ENCODE measurements around the gene CDH23. TPM values are rescaled to one million over a fixed set of nuclear protein-coding genes. Genes with fewer than 3 reads are reported as not detected.

Gene CDH23
- total RNA-seq, 1 experiment from 2014 or later, result 0.07 TPM

DNA sequence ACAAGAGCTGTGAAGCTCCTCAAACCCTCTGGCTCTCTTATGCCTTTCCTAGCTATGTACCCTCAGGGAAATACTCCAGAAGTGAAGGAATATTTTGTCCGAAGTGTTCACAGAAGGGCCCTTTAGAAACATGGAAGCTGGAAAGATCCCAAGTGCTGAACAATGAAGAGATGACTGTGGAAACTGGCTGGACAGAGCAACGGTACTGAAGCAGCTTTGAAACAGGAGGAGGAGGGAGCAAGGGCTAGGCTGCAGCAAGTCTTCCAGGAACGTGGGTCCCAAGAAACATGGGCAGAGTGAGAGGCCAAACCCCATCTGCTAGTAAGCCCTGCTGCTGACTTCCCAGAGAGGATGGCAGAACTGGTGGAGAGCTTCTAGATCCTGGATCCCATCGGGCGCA is 457.3 kb downstream of the CDH23 start:
- no peaks in the 10 kb centered on the region for H3K27me3 Mint-ChIP-seq (ENCODE audit: unreplicated experiment)
- TF ChIP-seq, protein P1, sequence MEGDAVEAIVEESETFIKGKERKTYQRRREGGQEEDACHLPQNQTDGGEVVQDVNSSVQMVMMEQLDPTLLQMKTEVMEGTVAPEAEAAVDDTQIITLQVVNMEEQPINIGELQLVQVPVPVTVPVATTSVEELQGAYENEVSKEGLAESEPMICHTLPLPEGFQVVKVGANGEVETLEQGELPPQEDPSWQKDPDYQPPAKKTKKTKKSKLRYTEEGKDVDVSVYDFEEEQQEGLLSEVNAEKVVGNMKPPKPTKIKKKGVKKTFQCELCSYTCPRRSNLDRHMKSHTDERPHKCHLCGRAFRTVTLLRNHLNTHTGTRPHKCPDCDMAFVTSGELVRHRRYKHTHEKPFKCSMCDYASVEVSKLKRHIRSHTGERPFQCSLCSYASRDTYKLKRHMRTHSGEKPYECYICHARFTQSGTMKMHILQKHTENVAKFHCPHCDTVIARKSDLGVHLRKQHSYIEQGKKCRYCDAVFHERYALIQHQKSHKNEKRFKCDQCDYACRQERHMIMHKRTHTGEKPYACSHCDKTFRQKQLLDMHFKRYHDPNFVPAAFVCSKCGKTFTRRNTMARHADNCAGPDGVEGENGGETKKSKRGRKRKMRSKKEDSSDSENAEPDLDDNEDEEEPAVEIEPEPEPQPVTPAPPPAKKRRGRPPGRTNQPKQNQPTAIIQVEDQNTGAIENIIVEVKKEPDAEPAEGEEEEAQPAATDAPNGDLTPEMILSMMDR (IDR thresholded peaks at IDR 0.05; ENCODE audit: unreplicated experiment), result no peak
- no TSS peak for BruUV-seq (replicated peaks)
- intact Hi-C loops (cut with micrococcal nuclease; ENCODE audit: unreplicated experiment), result loop anchor here (5.0 kb wide), 1 partner anchor 33 kb away; no protein-coding TSS in a partner anchor
- peaks cover 18% of the 10 kb centered on the region for H3K36me3 Mint-ChIP-seq (ENCODE audit: insufficient read depth, unreplicated experiment)
- DNase-seq, result no peak
- H3K9me3 Mint-ChIP-seq (ENCODE audit: low read depth, unreplicated experiment), result no peaks in the 10 kb centered on the region
- H3K27ac Mint-ChIP-seq (ENCODE audit: unreplicated experiment), result no peak overlapping the region
- peaks cover 35% of the 10 kb centered on the region for H3K4me1 Mint-ChIP-seq (ENCODE audit: low read depth, unreplicated experiment)
- CTCF ChIA-PET, result interaction anchor here (0.5 to 1.2 kb wide), 5 partner anchors 8 to 528 kb away, joined by 3 to 4 read pairs (median 4); no protein-coding TSS in a partner anchor
- no peak overlapping the region for H3K4me3 Mint-ChIP-seq (ENCODE audit: low read depth, unreplicated experiment)

DNA sequence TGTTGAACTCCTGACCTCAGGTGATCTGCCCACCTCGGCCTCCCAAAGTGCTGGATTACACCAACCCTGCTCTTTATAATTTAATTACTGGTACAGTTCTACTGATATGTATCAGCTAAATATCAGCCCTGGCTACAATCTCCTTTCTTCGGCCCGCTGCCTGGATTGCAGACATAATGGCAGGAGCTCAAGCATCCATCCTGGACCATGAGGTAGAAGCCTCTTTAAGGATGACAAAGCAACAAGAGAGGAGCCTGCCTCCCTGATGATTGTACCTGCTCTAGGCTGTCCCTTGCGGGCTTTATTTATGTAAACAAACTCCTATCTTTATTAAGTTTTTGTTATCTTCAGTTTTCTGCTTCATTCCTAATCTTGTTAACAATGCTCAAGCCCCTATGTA is 459.9 kb downstream of the CDH23 start:
- Mint-ChIP-seq H3K4me1 (ENCODE audit: low read depth, unreplicated experiment) (peaks cover 32% of the 10 kb centered on the region), H3K4me3 (ENCODE audit: low read depth, unreplicated experiment) (no peak overlapping the region), H3K9me3 (ENCODE audit: low read depth, unreplicated experiment) (no peaks in the 10 kb centered on the region), H3K36me3 (ENCODE audit: insufficient read depth, unreplicated experiment) (no peaks in the 10 kb centered on the region), H3K27me3 (ENCODE audit: unreplicated experiment) (no peaks in the 10 kb centered on the region), H3K27ac (ENCODE audit: unreplicated experiment) (no peak overlapping the region)
- TF ChIP-seq, protein P1 (IDR thresholded peaks at IDR 0.05; ENCODE audit: unreplicated experiment), result no peak
- BruUV-seq (replicated peaks), result no TSS peak
- intact Hi-C loops (cut with micrococcal nuclease; ENCODE audit: unreplicated experiment), result no loop called here
- CTCF ChIA-PET, result interaction anchor here (0.6 to 0.7 kb wide), 3 partner anchors 33 to 1478 kb away, joined by 4 to 6 read pairs (median 4); no protein-coding TSS in a partner anchor
- no peak for DNase-seq

DNA sequence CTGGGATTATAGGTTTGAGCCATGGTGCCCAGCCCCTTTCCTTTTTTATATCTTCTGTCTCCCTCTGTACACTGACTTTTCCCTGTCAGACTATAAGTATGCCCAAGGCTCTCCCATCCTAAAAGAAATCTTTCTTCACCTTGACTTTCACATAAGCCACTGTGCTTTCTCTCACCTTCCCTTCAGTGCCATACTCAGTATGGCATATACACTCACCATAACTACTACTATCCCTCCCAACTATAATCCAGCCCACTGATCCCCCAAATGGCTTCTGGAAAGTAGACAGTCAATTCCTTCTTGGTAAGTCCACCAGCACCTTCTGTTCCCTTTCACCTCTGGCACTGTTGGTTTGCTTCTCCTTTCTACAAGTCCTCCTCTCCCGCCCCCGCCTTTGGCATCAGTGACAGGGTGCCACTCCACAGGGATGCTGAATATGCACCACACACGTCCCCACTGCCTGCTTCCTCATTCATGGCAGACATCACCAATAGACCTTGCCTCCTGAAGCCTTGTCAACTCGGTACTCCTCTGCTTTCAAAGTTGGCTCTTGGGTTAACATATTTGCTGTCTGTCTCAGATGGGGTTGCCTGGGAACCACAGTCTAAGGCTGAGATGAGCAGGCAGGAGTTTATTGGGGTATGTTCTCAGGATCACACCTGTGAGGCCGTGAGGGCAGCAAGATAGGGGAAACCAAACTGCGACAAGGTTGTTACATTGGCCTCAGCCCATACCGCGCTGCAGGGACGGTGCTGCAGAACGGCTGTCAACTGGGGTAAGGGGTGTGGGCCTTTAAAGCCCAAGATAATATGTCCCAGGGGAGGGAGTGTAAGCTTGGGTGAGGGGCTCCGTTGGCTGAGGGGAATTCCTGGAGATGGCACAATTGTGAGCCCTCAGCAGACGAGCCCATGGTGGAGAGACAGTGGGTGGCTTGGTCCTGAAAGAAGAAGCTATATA is 461.5 kb downstream of the CDH23 start:
- BruUV-seq (replicated peaks), result no TSS peak
- Mint-ChIP-seq H3K36me3 (ENCODE audit: insufficient read depth, unreplicated experiment) (no peaks in the 10 kb centered on the region), H3K27me3 (ENCODE audit: unreplicated experiment) (no peaks in the 10 kb centered on the region), H3K4me3 (ENCODE audit: low read depth, unreplicated experiment) (no peak overlapping the region), H3K4me1 (ENCODE audit: low read depth, unreplicated experiment) (peaks cover 29% of the 10 kb centered on the region), H3K27ac (ENCODE audit: unreplicated experiment) (no peak overlapping the region), H3K9me3 (ENCODE audit: low read depth, unreplicated experiment) (no peaks in the 10 kb centered on the region)
- CTCF ChIA-PET, result interaction anchor here (0.5 kb wide), 1 partner anchor 19 kb away, joined by 3 read pairs; no protein-coding TSS in a partner anchor
- DNase-seq, result no peak
- TF ChIP-seq, protein P1 (IDR thresholded peaks at IDR 0.05; ENCODE audit: unreplicated experiment), result no peak
- intact Hi-C loops (cut with micrococcal nuclease; ENCODE audit: unreplicated experiment), result no loop called here

DNA sequence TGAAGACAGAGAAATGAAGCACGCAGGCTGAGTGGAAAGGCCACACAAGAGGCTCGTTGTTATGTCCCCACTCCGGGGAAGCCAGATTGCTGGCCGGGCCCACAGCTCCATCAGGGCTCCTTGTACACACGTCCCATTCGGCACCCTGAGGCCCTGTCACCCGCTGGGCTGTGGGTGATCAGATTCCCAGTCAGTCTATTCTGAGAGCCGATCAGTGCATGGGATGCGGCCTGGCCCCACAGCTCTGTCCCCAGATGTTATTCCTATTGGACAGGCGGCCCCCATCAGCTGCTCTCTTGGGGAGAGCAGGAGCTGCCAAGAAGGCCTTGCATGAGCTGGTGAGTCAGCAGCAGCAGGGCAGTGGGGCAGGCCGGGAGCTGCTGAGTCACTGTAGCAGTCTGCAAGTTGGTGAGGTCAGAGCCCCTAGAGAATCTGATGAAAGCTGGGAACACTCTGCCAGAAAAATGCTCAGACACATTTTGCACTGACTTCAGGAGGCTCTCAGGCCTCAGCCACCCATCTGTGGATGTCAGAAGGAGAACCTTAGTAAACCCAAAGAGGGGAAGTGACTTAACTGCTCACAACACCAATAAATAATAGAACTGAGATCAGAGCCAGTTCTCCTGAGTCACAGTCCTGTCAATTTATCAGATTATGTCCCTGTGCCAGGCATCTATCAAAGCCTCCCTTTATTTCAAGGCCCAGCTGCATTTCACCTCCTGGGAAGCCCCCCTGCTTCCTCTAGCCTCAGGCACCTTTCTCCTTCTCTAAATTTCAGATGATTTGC is 463.7 kb downstream of the CDH23 start:
- peaks cover 38% of the 10 kb centered on the region for H3K4me1 Mint-ChIP-seq (ENCODE audit: low read depth, unreplicated experiment)

More for the DNA sequence above, 463.7 kb downstream of the CDH23 start:
- Mint-ChIP-seq H3K4me3 (ENCODE audit: low read depth, unreplicated experiment) (peak overlapping the region; percentile 46), H3K27ac (ENCODE audit: unreplicated experiment) (peak overlapping the region; percentile 96), H3K9me3 (ENCODE audit: low read depth, unreplicated experiment) (no peaks in the 10 kb centered on the region), H3K27me3 (ENCODE audit: unreplicated experiment) (no peaks in the 10 kb centered on the region), H3K36me3 (ENCODE audit: insufficient read depth, unreplicated experiment) (no peaks in the 10 kb centered on the region)
- CTCF ChIA-PET, result interaction anchor here (0.6 to 3.1 kb wide), 8 partner anchors 9 to 1151 kb away, joined by 3 to 15 read pairs (median 5); partner anchors contain the start of gene PSAP
- TF ChIP-seq, protein P1 (IDR thresholded peaks at IDR 0.05; ENCODE audit: unreplicated experiment), result no peak
- DNase-seq, result peak; percentile 90
- BruUV-seq (replicated peaks), result no TSS peak
- intact Hi-C loops (cut with micrococcal nuclease; ENCODE audit: unreplicated experiment), result loop anchor here (1.0 kb wide), 1 partner anchor 8 kb away; no protein-coding TSS in a partner anchor
